Loucy (cell line): ENCODE data around the gene ADCY7.

Experiments used
- H2AFZ ChIP-seq: fragments of 200-600 bp; sonication (generic); 2 replicates; pipeline ENCODE4 v1.6.0; 2016; ENCODE audit warnings: antibody characterized with exemption, mild to moderate bottlenecking, low read length, moderate library complexity
- H3F3A ChIP-seq: fragments of 200-600 bp; 2 replicates; pipeline ENCODE4 v1.6.0; 2016; ENCODE audit warnings: antibody characterized with exemption, low read depth, mild to moderate bottlenecking
- H3K27me3 ChIP-seq: fragments of 200-600 bp; sonication (generic); 2 replicates; pipeline ENCODE4 v1.6.1; 2014; ENCODE audit warnings: low read length, mild to moderate bottlenecking; ENCODE audit not compliant: insufficient read depth, poor library complexity, severe bottlenecking
- H3K36me3 ChIP-seq: fragments of 200-600 bp; sonication (generic); 2 replicates; pipeline ENCODE4 v1.6.1; 2016; ENCODE audit warnings: low read length; ENCODE audit not compliant: insufficient read depth
- H3K4me1 ChIP-seq: fragments of 200-600 bp; sonication (generic); 2 replicates; pipeline ENCODE4 v1.5.1; 2014; ENCODE audit warnings: low read length, mild to moderate bottlenecking; ENCODE audit not compliant: insufficient read depth, poor library complexity, severe bottlenecking
- H3K4me2 ChIP-seq: fragments of 200-600 bp; sonication (generic); 2 replicates; pipeline ENCODE4 v1.6.0; 2014; ENCODE audit warnings: antibody characterized with exemption, low read length, low read depth, mild to moderate bottlenecking; ENCODE audit not compliant: poor library complexity, severe bottlenecking
- H3K4me3 ChIP-seq: fragments of 200-600 bp; sonication (generic); 2 replicates; pipeline ENCODE4 v1.5.1; 2014; ENCODE audit warnings: low read length, mild to moderate bottlenecking, mixed read lengths; ENCODE audit not compliant: poor library complexity, severe bottlenecking
- H3K79me2 ChIP-seq: fragments of 200-600 bp; sonication (generic); 2 replicates; pipeline ENCODE4 v1.6.1; 2014; ENCODE audit warnings: low read length; ENCODE audit not compliant: insufficient read depth
- H3K9ac ChIP-seq: fragments of 200-600 bp; sonication (generic); 2 replicates; pipeline ENCODE4 v1.6.0; 2014; ENCODE audit warnings: mild to moderate bottlenecking, low read depth, low read length, moderate library complexity; ENCODE audit not compliant: poor library complexity, severe bottlenecking
- H3K9me2 ChIP-seq: fragments of 200-600 bp; sonication (generic); replicated peaks from 2 replicates; pipeline ENCODE4 v1.6.1; 2016; ENCODE audit warnings: low read depth, low read length, mixed read lengths
- H3K9me3 ChIP-seq: fragments of 200-600 bp; sonication (generic); 2 replicates; pipeline ENCODE4 v1.6.1; 2014; ENCODE audit warnings: mild to moderate bottlenecking, antibody characterized with exemption, low read length, low read depth; ENCODE audit not compliant: insufficient read depth
- H4K20me1 ChIP-seq: fragments of 200-600 bp; sonication (generic); 2 replicates; pipeline ENCODE4 v1.6.0; 2014; ENCODE audit warnings: antibody characterized with exemption, low read length, mild to moderate bottlenecking; ENCODE audit not compliant: insufficient read depth, poor library complexity, severe bottlenecking
- CTCF ChIP-seq: fragments of 200-600 bp; sonication (generic); conservative IDR thresholded peaks from 2 replicates; pipeline ENCODE4 v1.5.1; 2014; ENCODE audit warnings: mild to moderate bottlenecking, antibody characterized with exemption, low read length
- EZH2phosphoT487 ChIP-seq: fragments of 200-600 bp; IDR thresholded peaks from 2 replicates; pipeline ENCODE4 v1.6.1; 2018; ENCODE audit warnings: antibody characterized with exemption, mild to moderate bottlenecking, moderate library complexity, borderline replicate concordance

ADCY7 gene

DNA sequence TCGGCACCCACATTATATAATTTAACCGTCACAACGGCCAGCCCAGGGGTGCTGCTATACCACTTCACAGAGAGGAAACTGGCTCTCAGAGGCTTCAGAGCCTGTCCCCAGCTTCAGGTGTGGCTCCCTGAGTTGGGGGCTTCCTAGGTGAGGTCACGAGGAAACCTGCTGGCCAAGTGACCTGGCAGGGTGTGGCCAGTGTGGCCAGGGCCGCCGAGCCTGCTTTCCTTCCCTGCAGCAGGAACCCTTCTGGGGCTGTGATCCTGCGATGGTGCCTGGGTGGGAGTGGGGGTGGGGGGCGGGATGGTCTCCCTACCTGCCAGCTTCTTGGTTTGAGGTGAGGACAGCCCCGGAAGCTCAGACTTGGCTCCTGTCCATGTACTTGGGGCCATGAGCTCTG lies 39.9 kb downstream of the ADCY7 start:
- H3K4me3 ChIP-seq, result no peak overlapping the region
- no peak overlapping the region for H3K9ac ChIP-seq
- no peak overlapping the region for H3K4me2 ChIP-seq
- H3K79me2 ChIP-seq, result no peaks in the 10 kb centered on the region
- no peaks in the 10 kb centered on the region for H3K9me2 ChIP-seq
- H3K4me1 ChIP-seq, result no peaks in the 10 kb centered on the region
- peaks cover 50% of the 10 kb centered on the region; the same call in 1 of the 2 replicates for H3K36me3 ChIP-seq
- no peak overlapping the region for H2AFZ ChIP-seq
- H3K27me3 ChIP-seq, result no peaks in the 10 kb centered on the region
- TF ChIP-seq CTCF, result no peak
- TF ChIP-seq EZH2phosphoT487, result no peak
- no peaks in the 10 kb centered on the region for H3F3A ChIP-seq
- H4K20me1 ChIP-seq, result no peaks in the 10 kb centered on the region
- no peaks in the 10 kb centered on the region for H3K9me3 ChIP-seq

DNA sequence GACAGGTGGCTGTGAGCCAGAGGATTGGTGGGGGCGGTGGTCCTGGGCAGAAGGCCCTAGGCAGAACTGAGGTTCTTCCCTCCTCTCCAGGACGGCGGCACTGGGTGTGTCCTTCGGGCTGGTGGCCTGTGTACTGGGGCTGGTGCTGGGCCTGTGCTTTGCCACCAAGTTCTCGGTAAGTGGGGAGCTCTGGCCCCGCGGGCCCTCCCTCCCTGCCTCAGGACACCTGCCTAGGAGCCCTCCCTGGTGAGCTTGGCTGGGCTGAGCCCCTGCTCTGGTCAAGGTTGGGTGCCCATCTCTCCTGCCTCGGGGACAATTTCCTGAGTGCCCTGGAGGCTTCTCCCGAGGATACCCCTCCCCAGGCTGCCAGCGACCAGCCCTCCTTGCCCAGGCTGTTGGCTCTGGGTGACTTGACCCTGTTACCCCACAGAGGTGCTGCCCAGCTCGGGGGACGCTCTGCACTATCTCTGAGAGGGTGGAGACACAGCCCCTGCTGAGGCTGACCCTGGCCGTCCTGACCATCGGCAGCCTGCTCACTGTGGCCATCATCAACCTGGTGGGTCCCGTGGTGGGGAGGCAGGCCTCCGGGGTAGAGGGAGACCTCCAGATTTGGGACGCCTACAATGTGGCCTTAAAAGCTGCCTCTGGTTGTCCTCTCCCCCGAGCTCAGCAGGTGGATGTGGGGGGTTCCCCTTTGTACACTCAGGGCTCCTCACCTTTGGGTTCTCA lies 42.0 kb downstream of the ADCY7 start:
- H3K79me2 ChIP-seq, result no peaks in the 10 kb centered on the region
- H3K9me2 ChIP-seq, result no peaks in the 10 kb centered on the region
- no peaks in the 10 kb centered on the region for H3K27me3 ChIP-seq
- H3K4me1 ChIP-seq, result no peaks in the 10 kb centered on the region
- no peaks in the 10 kb centered on the region for H3F3A ChIP-seq
- no peak overlapping the region for H3K4me2 ChIP-seq
- H3K36me3 ChIP-seq, result peaks cover 48% of the 10 kb centered on the region; the same call in 1 of the 2 replicates
- H3K9me3 ChIP-seq, result no peaks in the 10 kb centered on the region
- no peak for TF ChIP-seq EZH2phosphoT487
- H3K9ac ChIP-seq, result no peak overlapping the region
- H4K20me1 ChIP-seq, result no peaks in the 10 kb centered on the region
- H2AFZ ChIP-seq, result no peak overlapping the region
- H3K4me3 ChIP-seq, result no peak overlapping the region

- no peak overlapping the region for H2AFZ ChIP-seq
- H3K9me2 ChIP-seq, result no peaks in the 10 kb centered on the region
- H3K9me3 ChIP-seq, result no peaks in the 10 kb centered on the region
- no peaks in the 10 kb centered on the region for H3K79me2 ChIP-seq
- H4K20me1 ChIP-seq, result no peaks in the 10 kb centered on the region
- no peak overlapping the region for H3K4me3 ChIP-seq
- peak overlapping the region; percentile 14 for H3K9ac ChIP-seq
- H3K27me3 ChIP-seq, result no peaks in the 10 kb centered on the region
- H3K4me2 ChIP-seq, result no peak overlapping the region
- H3K36me3 ChIP-seq, result peaks cover 54% of the 10 kb centered on the region; the same call in 1 of the 2 replicates
- TF ChIP-seq EZH2phosphoT487 (no peak), CTCF (no peak)
- no peaks in the 10 kb centered on the region for H3K4me1 ChIP-seq
- H3F3A ChIP-seq, result no peaks in the 10 kb centered on the region
Observed at GRCh38 chr16:50309156-50309526, 42.8 kb downstream of the ADCY7 start.
